GM19452 (cell line): Measurements from ENCODE around the gene ITM2C.

Source experiments
- ATAC-seq: cut with Tn5 transposase; IDR thresholded peaks from one replicate; pipeline ENCODE4 v1.9.1; 2021; ENCODE audit not compliant: unreplicated experiment

The ITM2C gene

GRCh38 chr2:230864605-230865306 is at the start of gene ITM2C:
ITM2C (plus strand) TSS chr2:230864942; CDS start chr2:230865026, 84 bp downstream.
- ATAC-seq, result peak; percentile 54

GRCh38 chr2:230815088-230815487 is 49.7 kb upstream of the ITM2C start:
- no peak for ATAC-seq

GRCh38 chr2:230816735-230817134 is 48.0 kb upstream of the ITM2C start:
- no peak for ATAC-seq

GRCh38 chr2:230819433-230819832 is 45.3 kb upstream of the ITM2C start:
- no peak for ATAC-seq

DNA sequence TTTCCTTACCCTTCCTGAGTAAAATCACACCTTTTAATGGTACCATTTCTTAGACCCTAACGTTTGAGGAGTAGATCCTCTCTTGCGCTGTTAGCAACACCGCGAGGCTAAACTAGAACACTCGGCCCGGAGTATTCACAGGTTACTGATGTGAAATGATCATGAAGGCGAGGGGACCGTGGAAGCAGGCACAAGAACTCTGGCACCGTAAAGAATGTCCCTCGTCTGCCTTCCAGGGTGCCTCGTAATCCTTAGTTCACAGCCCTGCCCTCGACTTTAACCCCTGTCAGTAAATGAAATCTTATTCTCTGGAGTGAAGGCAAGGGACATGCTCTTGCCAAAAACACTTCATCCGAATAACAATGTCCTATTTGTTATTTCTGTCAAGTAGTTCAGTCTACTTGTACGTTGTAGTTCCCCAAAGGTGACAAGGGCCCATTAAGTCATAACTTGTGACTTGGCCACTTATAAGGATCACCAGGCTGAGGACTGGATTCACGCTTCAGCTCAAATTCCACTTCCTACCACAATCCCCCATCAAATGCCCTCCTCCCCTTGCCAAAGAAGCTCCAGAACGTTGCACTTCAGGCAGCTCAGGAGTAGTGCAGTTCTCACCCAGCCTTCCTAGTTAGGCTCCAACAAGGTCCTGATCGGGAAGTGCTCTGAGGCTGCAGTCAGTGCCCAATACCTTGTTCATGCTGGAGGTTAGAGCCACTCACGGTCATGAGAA is 43.3 kb upstream of the ITM2C start:
- no peak for ATAC-seq

DNA sequence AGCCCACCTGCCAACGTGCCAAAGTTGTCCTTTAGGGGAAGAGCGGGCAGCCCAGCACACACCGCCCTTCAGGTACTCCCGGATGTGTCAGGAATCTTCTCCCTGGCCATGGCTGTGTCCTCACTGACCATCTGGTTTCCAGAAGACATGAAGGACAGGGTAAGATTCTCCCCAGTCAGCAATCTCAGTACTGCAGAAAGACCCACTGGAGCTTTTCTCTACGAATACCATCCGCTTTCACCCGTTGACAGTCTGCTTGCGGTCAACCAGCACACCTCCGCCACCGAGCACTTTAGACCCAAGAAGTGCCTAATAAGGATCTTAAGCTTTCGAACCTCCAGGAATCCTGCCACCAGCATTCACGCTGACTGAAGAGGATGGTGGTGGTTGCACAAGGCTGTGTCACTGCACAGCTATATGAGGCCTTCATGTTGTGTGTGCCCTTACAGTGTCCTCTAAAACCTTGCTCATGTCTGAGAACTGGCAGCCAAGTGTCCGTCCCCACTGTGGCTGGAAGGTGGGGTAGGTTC is 42.7 kb upstream of the ITM2C start:
- ATAC-seq, result no peak

- ATAC-seq, result no peak
These were observed 41.3 kb upstream of the ITM2C start for GRCh38 chr2:230823264-230823964.

DNA sequence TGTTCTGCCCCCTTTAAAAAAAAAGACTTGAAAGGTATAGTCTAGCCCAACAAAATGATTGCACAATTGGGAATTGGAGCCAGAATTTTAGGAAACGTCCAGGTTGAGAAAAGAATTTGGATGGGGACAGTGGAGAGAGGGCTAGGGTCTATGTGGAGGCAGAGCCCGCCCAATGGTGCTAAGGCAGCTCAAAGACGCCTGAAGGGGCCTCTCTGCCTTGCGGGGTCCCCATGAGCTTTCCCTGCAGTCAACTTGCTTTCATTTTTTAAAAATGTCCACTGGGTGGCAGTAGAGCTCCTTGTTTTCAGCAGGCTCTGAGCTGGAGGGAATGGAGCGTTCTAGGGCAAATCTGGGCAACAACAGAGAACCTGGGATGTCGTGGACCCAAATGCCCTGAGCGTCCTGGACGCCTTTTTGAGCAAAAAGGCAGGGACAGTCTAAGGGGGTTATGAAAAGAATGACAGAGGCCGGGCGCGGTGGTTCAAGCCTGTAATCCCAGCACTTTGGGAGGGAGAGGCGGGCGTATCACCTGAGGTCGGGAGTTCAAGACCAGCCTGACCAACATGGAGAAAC is 40.2 kb upstream of the ITM2C start:
- peak; percentile 70 for ATAC-seq

DNA sequence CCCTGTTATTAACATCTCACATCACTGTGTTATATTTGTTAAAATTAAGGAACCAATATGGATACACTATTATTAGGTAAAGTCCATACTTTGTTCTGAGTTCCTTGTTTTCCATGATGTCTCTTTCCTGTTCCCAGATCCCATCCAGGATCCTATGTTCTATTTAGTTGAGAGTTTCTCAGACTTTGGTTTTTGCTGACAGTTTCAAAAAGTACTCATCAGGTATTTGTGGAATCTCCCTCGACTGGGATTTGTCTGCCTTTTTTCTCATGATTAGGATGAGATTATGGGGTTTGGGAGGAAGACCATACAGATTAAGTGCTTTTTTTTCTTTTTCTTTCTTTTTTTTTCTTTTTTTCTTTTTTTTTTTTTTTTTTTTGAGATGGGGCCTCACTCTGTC is 39.4 kb upstream of the ITM2C start:
- ATAC-seq, result no peak

DNA sequence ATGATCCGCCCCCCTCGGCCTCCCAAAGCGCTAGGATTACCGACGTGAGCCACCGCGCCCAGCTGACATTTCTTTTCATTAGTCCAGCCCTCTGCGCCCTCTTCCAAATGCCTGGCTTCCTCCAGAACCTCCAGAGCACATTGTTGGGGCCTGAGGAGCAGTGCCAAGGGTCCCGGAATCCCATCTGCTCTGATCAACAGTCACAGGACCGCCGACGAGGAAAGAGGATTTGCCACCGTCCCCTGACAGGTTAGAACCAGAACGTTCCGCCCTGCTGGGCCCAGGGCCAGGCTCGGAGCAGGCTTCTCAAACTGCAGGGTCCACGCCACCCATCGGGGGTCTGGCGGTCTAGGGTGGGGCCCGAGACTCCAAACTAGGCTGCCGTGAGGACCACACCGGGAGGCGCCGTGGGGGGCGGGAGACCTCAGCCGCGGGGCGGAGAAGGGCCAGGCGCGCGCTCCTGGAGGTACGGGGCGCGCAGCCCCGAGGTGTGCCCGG is 36.9 kb upstream of the ITM2C start:
- ATAC-seq, result peak; percentile 25

DNA sequence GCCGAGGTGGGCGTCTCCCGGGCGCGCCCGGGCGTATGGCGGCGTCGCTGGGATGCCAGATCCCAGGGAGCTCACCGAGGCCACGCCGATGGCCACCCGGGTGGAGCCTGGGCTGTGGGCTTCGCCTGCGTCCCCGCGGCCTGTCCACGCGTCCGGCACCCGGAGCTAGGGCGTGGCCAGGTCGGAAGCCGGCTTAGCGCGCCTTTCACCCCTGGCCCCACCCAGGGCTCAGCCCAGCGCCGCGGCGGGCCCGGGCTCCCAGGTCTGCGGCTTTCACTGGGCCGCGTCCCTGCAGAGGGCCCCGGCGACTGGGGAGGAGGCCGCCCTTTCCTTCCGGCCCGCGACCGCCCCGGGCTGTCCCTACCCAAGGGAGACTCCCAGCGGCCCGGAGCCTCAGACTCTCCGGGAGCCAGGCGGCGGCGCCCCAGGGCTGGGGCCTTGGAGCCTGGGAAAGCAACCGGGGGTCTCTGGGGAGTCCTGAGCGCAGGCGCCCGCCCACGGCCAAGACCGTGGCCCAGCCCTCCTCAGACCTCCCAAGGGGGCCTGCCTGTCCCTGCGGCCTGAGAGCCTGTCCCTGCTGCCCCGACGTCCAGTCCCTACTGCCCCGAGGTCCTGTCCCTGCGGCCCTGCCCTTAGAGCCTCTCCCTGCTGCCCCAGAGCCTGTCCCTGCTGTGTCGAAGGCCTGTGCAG is 36.3 kb upstream of the ITM2C start:
- ATAC-seq, result peak; percentile 51

DNA sequence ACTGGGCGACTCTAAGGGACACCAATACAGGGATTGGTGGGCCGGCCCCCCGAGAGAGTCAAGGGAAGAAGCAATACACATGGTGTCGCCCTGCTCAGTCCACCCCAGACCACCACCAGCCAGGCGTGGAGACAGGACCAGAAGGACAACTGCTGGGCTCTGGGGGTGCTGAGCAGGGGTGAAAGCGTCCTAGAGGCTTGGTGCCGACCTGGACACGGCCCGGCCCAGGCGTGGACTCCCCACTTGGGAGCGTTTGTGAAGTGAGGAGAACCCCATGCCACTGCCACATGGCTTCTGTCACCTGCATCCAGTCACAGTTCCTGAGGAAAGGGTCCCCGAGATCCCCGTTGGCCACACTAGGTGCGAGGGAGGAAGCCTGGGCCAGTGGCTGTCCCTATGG is 35.4 kb upstream of the ITM2C start:
- ATAC-seq, result no peak

DNA sequence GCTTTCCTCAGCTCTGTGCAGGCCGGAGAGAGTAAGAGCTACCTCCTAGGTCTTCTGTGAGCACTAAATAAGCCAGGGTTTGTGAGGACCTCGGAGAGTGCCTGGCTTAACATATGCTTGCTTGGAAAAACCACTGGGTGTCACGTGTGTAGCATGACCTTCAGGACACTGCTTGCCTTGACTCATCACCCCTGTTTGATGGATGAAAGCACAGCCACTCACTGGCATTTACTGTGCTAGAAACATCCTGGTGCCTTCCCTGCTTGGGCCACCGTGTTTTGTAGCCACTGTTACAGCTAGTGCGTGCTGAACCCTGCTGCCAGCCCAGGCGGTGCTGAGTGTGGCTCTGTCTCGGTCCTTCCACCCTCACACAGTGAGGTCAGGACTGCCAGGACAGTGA is 34.8 kb upstream of the ITM2C start:
- no peak for ATAC-seq

- no peak for ATAC-seq
These were observed 34.3 kb upstream of the ITM2C start for GRCh38 chr2:230830428-230830827.

DNA sequence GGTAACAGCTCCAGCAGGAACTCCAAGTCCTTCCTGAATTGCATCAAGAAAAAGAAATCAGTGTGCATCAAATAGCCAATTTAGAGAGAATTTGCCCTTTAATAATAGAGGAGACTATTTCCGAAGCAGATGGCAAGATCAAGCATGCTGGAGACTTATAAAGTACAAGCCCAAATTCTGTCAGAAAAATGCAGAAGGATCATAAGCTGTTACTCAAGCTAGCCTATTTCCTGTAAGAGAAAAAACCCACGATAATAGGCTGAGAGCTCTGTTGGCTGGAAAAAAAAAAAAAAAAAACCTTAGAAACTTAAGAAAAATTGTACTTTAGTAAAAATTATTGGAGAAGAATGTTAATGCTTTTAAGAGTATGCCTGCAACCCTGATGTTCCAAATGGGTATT is 24.4 kb upstream of the ITM2C start:
- no peak for ATAC-seq

GRCh38 chr2:230842473-230842872 is 22.3 kb upstream of the ITM2C start:
- ATAC-seq, result no peak

DNA sequence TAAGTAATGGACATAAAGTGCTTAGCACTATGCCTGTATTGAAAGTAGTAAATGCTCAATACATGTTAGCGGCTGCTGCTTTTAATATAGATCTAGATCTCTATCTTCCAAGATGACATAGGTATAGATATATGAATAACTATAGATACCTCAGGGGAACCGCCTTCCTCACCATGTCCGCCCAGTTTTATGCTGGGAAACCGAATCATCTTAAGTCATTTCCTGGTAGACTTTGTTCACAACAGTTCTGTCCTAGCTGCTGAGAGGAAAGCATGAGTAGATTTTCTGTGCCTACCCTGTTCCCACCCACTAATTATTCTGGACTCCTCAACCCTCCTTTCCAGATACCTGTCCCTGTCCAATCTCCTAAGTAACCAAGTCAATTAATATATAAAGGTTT is 21.6 kb upstream of the ITM2C start:
- ATAC-seq, result no peak

DNA sequence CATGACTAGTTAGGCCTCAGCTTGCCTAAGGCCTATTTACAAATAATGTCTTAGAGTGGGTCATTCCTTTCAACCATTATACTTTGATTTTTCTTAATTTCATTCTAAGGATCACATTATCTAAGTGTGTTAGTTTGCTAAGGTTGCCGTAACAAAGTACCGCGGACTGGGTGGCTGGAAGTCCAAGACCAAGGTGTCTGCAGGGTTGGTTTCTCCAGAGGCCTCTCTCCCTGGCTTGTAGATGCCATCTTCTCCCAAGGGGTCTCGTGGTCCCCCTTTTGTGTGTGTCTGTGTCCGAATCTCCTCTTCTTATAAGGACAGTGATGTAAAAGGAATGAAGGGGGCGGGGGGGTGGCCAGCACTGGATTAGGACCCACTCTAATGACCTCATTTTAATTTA is 18.4 kb upstream of the ITM2C start:
- ATAC-seq, result no peak

GRCh38 chr2:230847883-230848388 is 16.8 kb upstream of the ITM2C start:
- peak; percentile 93 for ATAC-seq

- no peak for ATAC-seq
These were observed 14.9 kb upstream of the ITM2C start for GRCh38 chr2:230849633-230850357.
